ENCODE measurements around the gene C1orf21.

The C1orf21 gene

DNA sequence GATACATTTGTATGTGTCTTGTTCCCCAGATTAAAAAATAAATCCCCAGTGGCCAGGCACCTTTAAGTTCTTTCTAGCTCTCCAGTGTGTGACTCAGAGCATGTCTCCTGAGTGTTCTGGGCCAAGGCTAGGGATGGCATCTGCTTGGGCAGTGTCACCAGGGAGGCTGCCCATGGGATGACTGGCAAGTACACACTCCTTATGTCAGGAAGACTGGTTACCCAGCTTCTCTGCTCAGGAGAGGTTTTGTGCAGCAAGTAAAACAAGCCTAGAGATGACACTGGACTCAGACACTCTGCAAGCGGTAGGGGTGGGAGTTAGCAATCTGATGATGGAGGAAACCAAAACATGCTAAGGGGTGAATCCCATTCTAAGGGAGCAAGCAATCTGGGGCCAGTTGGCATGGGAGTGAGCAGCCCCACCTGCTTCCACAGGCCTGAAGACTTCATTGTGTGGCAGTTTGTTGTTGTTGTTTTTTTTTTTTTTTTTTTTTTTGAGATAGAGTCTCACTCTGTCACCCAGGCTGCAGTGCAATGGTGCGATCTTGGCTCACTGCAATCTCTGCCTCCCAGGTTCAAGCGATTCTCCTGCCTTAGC, 230.7 kb downstream of the C1orf21 start:
- FAIRE-seq = no peak
- no peak for DNase-seq (ENCODE audit: insufficient read length)
- TF ChIP-seq POLR2A (IDR thresholded peaks at IDR 0.05; ENCODE audit: low read depth, low read length) (no peak), POLR2AphosphoS5 (IDR thresholded peaks at IDR 0.05; ENCODE audit: low read depth, low read length) (no peak), TAF1 (IDR thresholded peaks at IDR 0.05; ENCODE audit: borderline replicate concordance, low read depth, low read length) (no peak)

DNA sequence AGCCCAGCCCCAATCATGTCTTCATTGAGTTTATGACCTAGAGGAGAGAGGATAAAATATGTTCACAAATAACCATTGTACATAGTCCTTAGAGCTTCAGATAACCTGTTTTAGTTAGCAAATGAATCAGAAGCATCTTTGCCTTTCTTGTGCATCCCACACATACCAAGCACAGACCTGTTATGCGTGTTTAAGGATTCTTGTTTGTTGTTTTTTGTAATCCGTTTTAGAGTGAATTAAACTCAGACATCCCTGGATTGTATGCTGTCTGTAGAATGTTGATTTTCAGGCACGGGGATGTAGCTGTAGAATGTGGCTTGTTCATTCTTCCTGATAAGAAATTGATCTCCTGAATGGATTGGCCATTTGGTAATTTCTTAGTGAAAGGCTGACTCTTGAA, 232.0 kb downstream of the C1orf21 start:
- DNase-seq (ENCODE audit: insufficient read length) (no peak), FAIRE-seq (no peak)
- TF ChIP-seq POLR2AphosphoS5 (IDR thresholded peaks at IDR 0.05; ENCODE audit: low read depth, low read length) = no peak
- no peak for TF ChIP-seq TAF1 (IDR thresholded peaks at IDR 0.05; ENCODE audit: borderline replicate concordance, low read depth, low read length)
- TF ChIP-seq POLR2A (IDR thresholded peaks at IDR 0.05; ENCODE audit: low read depth, low read length) = no peak

DNA sequence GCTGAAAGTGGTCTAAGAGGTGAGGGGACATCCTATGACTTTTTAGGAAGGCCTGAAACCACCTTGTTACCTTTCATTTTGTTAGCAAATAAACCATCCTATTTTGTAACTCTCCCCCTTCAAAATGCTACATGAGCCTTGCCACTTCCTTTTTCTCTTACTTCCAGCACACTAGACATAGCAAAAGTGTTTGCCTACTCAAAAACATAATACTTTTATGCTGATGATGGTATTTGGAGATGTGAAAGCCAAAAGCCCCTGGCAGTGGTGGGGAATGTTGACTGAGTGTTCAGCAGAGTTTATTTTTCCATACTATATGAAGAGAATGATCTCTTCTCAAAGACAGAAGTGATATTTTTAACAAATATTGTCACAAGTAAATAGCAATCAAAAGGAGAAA, 233.6 kb downstream of the C1orf21 start:
- TF ChIP-seq POLR2AphosphoS5 (IDR thresholded peaks at IDR 0.05; ENCODE audit: low read depth, low read length) (no peak), POLR2A (IDR thresholded peaks at IDR 0.05; ENCODE audit: low read depth, low read length) (no peak), TAF1 (IDR thresholded peaks at IDR 0.05; ENCODE audit: borderline replicate concordance, low read depth, low read length) (no peak)
- no peak for FAIRE-seq

DNA sequence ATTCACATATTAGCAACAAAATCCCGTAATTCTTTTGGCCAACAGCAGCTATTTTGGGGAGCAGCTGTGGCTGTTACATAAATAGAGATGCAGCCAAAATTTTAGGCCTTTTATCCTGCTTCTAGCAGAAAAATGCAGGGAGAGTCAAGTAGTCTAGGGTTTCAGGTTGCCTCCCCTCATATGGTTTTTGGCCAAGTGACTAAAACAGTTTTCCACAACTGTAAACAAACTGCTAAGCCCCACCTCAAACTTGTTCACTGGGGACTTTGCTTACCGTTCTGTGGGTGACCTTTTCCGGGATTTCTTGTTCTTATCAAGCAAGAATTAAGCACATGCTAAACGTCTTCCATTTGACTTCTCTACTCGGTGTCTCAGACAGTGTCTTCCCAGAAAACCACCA, 234.4 kb downstream of the C1orf21 start:
- no peak for FAIRE-seq
- TF ChIP-seq TAF1 (IDR thresholded peaks at IDR 0.05; ENCODE audit: borderline replicate concordance, low read depth, low read length) (no peak), POLR2A (IDR thresholded peaks at IDR 0.05; ENCODE audit: low read depth, low read length) (no peak)
- DNase-seq (ENCODE audit: insufficient read length) = no peak

More for the DNA sequence above, 233.6 kb downstream of the C1orf21 start:
- DNase-seq (ENCODE audit: insufficient read length) = no peak

DNA sequence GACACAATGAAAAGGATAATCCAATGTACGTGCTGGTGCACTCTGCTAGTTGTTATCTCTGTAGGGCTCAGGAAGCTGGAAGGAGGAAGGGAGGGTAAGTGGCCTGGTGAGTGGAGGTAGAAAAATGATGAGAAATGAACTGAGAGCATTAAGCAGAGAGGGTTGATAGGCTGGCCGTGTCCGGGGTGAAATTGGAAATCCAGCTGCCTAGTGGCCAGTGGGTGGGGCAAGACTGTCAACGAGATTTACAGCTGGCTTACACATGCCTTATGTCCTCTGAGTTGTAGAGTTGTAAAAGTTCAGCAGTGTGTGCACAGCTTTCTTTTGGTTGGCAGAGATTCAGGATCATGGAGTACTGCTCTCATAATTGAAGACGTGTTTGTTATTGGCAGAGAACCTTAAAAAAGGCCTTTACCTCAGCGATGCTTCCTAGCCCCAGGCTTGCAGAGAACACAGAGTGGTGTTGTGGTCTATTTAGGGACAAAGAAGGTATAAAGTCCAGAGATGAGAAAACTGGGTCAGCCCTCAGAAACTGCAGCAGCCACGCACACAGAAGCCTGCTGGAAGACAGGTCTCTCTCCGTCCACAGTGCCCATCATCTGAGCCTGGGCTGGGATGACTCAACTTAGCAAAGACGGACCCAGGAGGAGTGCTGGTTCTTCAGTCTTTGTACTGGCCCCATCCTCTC, 235.5 kb downstream of the C1orf21 start:
- DNase-seq (ENCODE audit: insufficient read length) (no peak), FAIRE-seq (no peak)

DNA sequence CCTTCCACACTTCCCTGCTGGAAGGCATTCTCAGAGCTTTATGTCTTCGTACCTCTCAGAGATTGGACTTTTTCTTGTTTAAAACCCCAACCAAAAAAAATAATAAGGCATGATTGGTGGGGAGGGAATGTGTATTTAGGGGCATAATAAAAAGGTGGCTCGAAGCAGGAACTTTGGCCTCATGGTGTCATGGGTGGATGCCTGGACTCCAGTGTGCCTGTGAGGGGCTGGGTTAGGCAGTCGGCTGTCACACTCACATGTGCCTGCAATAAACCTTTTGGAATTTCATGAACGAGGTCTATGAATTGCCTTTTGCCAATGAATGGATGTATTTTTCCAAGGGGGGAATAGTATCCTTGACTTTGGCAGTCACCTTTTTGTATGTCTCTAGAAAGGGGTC, 236.6 kb downstream of the C1orf21 start:
- no peak for TF ChIP-seq POLR2A (IDR thresholded peaks at IDR 0.05; ENCODE audit: low read depth, low read length)
- no peak for TF ChIP-seq TAF1 (IDR thresholded peaks at IDR 0.05; ENCODE audit: borderline replicate concordance, low read depth, low read length)
- no peak for TF ChIP-seq POLR2AphosphoS5 (IDR thresholded peaks at IDR 0.05; ENCODE audit: low read depth, low read length)
- DNase-seq (ENCODE audit: insufficient read length) (no peak), FAIRE-seq (no peak)

More for the DNA sequence above, 235.5 kb downstream of the C1orf21 start:
- TF ChIP-seq POLR2A (IDR thresholded peaks at IDR 0.05; ENCODE audit: low read depth, low read length) (no peak), POLR2AphosphoS5 (IDR thresholded peaks at IDR 0.05; ENCODE audit: low read depth, low read length) (no peak), TAF1 (IDR thresholded peaks at IDR 0.05; ENCODE audit: borderline replicate concordance, low read depth, low read length) (no peak)

DNA sequence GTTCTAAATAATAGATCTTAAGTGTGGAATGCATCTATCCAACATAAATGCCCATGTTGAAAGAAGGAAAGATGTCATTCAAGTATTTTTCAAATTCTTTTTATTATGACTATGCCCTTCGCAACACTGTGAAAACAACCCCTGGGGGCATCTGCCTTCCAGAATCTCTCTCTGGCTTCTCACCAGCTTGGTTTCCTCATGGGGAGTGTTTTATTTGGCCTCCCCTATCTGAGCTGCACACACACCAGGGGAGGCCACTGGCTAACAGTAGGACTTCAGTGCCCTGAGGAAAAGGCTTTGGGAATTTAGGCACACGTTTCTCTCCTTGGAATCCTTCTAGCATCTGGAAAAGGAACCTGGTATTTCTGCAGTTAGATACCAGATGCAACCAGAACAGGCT, 237.2 kb downstream of the C1orf21 start:
- FAIRE-seq (no peak), DNase-seq (ENCODE audit: insufficient read length) (no peak)

DNA sequence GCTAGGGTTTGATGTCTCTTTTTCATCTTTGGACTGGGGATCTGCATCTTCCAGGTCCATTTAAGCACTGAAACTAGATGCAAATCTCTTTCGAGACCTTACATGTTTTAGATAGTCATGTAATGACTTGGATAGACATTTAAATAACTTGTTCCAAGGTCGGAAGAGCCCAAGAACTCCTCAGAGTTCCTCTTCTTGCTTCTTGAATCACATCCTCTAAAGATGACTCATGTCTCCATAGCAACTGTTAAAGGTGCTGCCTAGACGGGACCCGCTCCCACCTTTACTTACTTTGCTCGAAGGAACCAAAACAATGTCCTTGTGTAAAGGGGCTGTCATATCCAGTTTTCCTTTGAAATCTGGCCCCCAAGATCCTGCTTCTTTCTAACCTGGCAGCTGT, 237.8 kb downstream of the C1orf21 start:
- no peak for DNase-seq (ENCODE audit: insufficient read length)
- no peak for FAIRE-seq
- no peak for TF ChIP-seq TAF1 (IDR thresholded peaks at IDR 0.05; ENCODE audit: borderline replicate concordance, low read depth, low read length)
- no peak for TF ChIP-seq POLR2AphosphoS5 (IDR thresholded peaks at IDR 0.05; ENCODE audit: low read depth, low read length)
- no peak for TF ChIP-seq POLR2A (IDR thresholded peaks at IDR 0.05; ENCODE audit: low read depth, low read length)

More for the DNA sequence above, 237.2 kb downstream of the C1orf21 start:
- TF ChIP-seq TAF1 (IDR thresholded peaks at IDR 0.05; ENCODE audit: borderline replicate concordance, low read depth, low read length) (no peak), POLR2A (IDR thresholded peaks at IDR 0.05; ENCODE audit: low read depth, low read length) (no peak), POLR2AphosphoS5 (IDR thresholded peaks at IDR 0.05; ENCODE audit: low read depth, low read length) (no peak)

DNA sequence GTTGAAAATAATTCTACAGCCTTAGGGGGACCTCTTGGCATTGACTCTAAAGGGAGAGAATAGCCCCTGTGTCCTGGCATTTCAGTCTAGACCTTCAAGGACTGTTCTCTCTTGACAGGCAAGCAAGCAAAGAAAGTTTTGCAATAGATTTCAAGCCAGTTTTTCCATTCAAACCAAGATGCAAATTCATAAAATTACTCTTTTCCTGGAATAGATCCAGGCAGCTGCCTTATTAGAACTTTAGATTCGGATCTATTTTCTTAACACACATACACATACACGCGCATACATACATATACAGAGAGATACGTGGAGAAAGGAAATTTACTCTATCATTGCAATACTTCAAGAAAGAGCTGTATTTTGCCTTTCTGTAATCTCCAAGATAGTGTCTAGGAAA, 238.4 kb downstream of the C1orf21 start:
- DNase-seq (ENCODE audit: insufficient read length) (no peak), FAIRE-seq (peak; percentile 5)
- TF ChIP-seq POLR2A (IDR thresholded peaks at IDR 0.05; ENCODE audit: low read depth, low read length) (no peak), POLR2AphosphoS5 (IDR thresholded peaks at IDR 0.05; ENCODE audit: low read depth, low read length) (no peak), TAF1 (IDR thresholded peaks at IDR 0.05; ENCODE audit: borderline replicate concordance, low read depth, low read length) (no peak)

DNA sequence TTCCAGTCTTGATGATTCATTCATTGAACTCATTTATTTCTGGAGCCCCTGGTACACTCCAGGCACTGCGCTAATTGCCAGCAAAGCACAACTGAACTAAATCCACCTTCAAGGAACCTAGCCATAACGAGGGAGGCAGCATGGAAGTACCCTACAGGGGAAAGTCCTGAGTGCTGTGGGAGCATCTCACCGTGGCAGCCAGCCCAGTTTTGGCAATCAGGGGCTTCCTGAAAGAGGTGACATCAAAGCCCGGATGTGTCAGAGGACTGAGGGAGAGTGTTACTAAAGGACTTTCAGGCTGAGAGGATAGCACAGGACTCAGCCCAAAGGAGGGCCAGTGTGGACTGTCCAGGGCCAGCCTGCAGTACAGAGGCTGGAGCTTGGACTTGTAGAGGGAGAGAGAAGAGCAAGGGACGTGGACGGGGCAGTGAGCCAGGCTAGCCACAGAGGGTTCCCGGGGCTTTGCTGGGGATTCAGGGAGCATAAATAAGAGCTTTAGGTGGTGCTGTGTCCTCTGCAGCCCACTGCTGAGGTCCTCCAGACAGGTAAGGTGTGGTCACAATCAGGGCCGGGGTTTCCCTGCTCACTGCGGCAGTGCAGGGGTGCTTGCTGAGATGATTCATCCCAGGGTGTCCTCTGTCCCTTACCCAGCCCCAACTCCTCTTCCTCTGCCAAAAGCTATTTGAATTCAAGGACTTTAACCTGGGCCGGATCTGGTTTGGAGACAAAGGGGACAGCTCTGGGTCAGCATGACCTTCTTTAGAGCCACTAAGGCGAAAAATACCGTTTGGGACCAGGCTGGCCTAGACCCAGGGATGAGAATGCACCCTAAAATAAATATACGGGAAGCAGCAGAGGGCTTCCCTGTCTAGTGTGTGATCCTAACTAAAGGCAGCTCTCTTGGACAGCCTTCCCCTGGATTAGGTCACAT, 239.5 kb downstream of the C1orf21 start:
- DNase-seq (ENCODE audit: insufficient read length) = no peak
- peak; percentile 66 for FAIRE-seq

DNA sequence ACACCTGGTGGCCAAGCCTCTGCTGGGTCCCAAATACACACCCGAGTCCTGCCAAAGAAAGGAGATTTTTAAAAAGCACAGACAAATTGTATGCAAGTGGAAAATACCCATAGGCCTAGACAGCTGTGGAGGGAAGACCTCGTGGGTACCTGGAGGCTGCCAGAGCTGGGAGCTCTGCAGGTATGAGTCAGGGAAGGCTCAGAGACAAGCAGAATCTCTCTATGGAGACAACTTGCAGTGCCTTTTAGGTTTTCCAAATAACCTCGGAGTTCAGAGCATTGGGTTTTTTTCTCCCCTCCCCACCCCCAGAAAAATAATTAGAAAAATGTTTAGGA, 240.1 kb downstream of the C1orf21 start:
- TF ChIP-seq POLR2AphosphoS5 (IDR thresholded peaks at IDR 0.05; ENCODE audit: low read depth, low read length) = no peak
- TF ChIP-seq TAF1 (IDR thresholded peaks at IDR 0.05; ENCODE audit: borderline replicate concordance, low read depth, low read length) = no peak
- no peak for TF ChIP-seq POLR2A (IDR thresholded peaks at IDR 0.05; ENCODE audit: low read depth, low read length)
- DNase-seq (ENCODE audit: insufficient read length) (no peak), FAIRE-seq (no peak)

More for the DNA sequence above, 239.5 kb downstream of the C1orf21 start:
- TF ChIP-seq POLR2AphosphoS5 (IDR thresholded peaks at IDR 0.05; ENCODE audit: low read depth, low read length) (no peak), TAF1 (IDR thresholded peaks at IDR 0.05; ENCODE audit: borderline replicate concordance, low read depth, low read length) (no peak), POLR2A (IDR thresholded peaks at IDR 0.05; ENCODE audit: low read depth, low read length) (no peak)
